ENCODE measurements around the gene CCDC6.

CCDC6 gene

GRCh38 chr10:59869594-59869940 is 36.8 kb downstream of the CCDC6 start:
- DNase-seq (ENCODE audit: extremely low spot score), result no peak
- CTCF ChIA-PET, result no interaction called here
- TF ChIP-seq BHLHE40 (IDR thresholded peaks at IDR 0.05; ENCODE audit: borderline replicate concordance) (no peak), FOXM1 (IDR thresholded peaks at IDR 0.05; ENCODE audit: borderline replicate concordance) (no peak), SUZ12 (IDR thresholded peaks at IDR 0.05) (no peak), ZNF384 (IDR thresholded peaks at IDR 0.05) (no peak), ELF4 (IDR thresholded peaks at IDR 0.05) (no peak), TARDBP (IDR thresholded peaks at IDR 0.05) (no peak), NFRKB (IDR thresholded peaks at IDR 0.05) (no peak), CTBP1 (IDR thresholded peaks at IDR 0.05; ENCODE audit: borderline replicate concordance) (no peak), FOXA1 (IDR thresholded peaks at IDR 0.05) (no peak), SP1 (IDR thresholded peaks at IDR 0.05) (no peak), L3MBTL2 (conservative IDR thresholded peaks at IDR 0.05) (no peak), HDGF (IDR thresholded peaks at IDR 0.05; ENCODE audit: borderline replicate concordance) (no peak), LEF1 (IDR thresholded peaks at IDR 0.05; ENCODE audit: borderline replicate concordance) (no peak)
- TF ChIP-seq, protein P1, sequence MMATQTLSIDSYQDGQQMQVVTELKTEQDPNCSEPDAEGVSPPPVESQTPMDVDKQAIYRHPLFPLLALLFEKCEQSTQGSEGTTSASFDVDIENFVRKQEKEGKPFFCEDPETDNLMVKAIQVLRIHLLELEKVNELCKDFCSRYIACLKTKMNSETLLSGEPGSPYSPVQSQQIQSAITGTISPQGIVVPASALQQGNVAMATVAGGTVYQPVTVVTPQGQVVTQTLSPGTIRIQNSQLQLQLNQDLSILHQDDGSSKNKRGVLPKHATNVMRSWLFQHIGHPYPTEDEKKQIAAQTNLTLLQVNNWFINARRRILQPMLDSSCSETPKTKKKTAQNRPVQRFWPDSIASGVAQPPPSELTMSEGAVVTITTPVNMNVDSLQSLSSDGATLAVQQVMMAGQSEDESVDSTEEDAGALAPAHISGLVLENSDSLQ (IDR thresholded peaks at IDR 0.05), result no peak

DNA sequence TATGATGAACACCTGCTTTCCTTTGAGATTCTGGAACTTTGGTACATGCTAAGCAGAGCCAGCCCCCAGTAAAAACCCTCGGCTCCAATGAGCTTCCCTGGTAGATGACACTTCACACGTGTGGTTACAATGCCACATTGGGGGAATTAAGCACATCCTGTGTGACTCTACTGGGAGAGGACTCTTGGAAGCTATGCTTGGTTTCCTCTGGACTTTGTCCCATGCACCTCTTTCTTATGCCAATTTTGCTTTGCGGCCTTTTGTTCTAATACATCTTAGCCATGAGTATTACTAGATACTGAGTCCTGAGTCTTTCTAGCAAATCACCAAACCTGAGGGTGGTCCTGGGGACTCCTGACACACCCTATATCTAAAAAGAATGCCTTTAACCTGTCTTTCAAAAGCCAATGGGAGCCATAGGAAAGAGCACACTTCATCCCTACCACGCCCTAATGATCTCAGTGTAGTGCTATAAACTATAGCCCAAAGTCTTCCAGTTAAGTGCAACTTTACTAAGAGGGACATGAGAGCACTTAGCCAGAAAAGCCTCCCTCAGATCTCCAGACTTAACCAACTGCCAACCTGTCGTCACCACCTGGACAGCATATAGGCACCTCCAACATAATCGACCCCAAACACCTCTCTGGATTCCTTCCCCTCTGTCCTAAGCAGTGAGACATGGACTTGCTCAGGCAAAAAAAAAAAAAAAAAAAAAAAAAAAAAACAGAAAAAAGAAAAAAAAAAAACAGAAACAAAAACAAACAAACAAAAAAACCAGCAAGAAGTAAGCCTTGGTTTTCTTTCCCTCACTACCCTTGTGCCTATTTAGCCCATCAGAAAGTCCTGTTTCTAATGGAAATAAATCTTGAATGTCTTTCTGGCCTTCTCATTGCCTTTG is 37.4 kb downstream of the CCDC6 start:
- TF ChIP-seq NFRKB (IDR thresholded peaks at IDR 0.05) (no peak), ZNF384 (IDR thresholded peaks at IDR 0.05) (peak; percentile 48; the same call in 1 of the 2 replicates), ARNT (IDR thresholded peaks at IDR 0.05) (no peak), LEF1 (IDR thresholded peaks at IDR 0.05; ENCODE audit: borderline replicate concordance) (no peak), HDGF (IDR thresholded peaks at IDR 0.05; ENCODE audit: borderline replicate concordance) (no peak), BHLHE40 (IDR thresholded peaks at IDR 0.05; ENCODE audit: borderline replicate concordance) (no peak)
- CTCF ChIA-PET, result no interaction called here
- no peak for DNase-seq (ENCODE audit: extremely low spot score)
- POLR2A ChIA-PET, result interaction anchor here (2.5 kb wide), 1 partner anchor 37 kb away, joined by 8 read pairs; the partner anchor contains the start of gene CCDC6

More at GRCh38 chr10:59869594-59869940, 36.8 kb downstream of the CCDC6 start:
- POLR2A ChIA-PET, result interaction anchor here (2.5 kb wide), 1 partner anchor 36 kb away, joined by 8 read pairs; the partner anchor contains the start of gene CCDC6

GRCh38 chr10:59867590-59867989 is 38.8 kb downstream of the CCDC6 start:
- ChIA-PET CTCF (no interaction called here), POLR2A (no interaction called here)
- TF ChIP-seq FOXM1 (IDR thresholded peaks at IDR 0.05; ENCODE audit: borderline replicate concordance), result no peak
- TF ChIP-seq NFRKB (IDR thresholded peaks at IDR 0.05), result no peak
- TF ChIP-seq SP1 (IDR thresholded peaks at IDR 0.05), result no peak
- TF ChIP-seq ARNT (IDR thresholded peaks at IDR 0.05), result no peak
- TF ChIP-seq CTBP1 (IDR thresholded peaks at IDR 0.05; ENCODE audit: borderline replicate concordance), result no peak
- TF ChIP-seq SUZ12 (IDR thresholded peaks at IDR 0.05), result no peak
- no peak for TF ChIP-seq HDGF (IDR thresholded peaks at IDR 0.05; ENCODE audit: borderline replicate concordance)
- TF ChIP-seq, protein P1 (IDR thresholded peaks at IDR 0.05), result no peak
- no peak for TF ChIP-seq ELF4 (IDR thresholded peaks at IDR 0.05)
- no peak for TF ChIP-seq ZNF384 (IDR thresholded peaks at IDR 0.05)
- no peak for TF ChIP-seq TARDBP (IDR thresholded peaks at IDR 0.05)
- TF ChIP-seq BHLHE40 (IDR thresholded peaks at IDR 0.05; ENCODE audit: borderline replicate concordance), result no peak
- TF ChIP-seq FOXA1 (IDR thresholded peaks at IDR 0.05), result no peak
- no peak for TF ChIP-seq FOXK2 (IDR thresholded peaks at IDR 0.05)
- TF ChIP-seq LEF1 (IDR thresholded peaks at IDR 0.05; ENCODE audit: borderline replicate concordance), result no peak
- TF ChIP-seq L3MBTL2 (conservative IDR thresholded peaks at IDR 0.05), result no peak
- DNase-seq (ENCODE audit: extremely low spot score), result no peak

- TF ChIP-seq NFRKB (IDR thresholded peaks at IDR 0.05), result no peak
- TF ChIP-seq TARDBP (IDR thresholded peaks at IDR 0.05), result no peak
- TF ChIP-seq ARNT (IDR thresholded peaks at IDR 0.05), result no peak
- TF ChIP-seq ELF4 (IDR thresholded peaks at IDR 0.05), result no peak
- no peak for TF ChIP-seq BHLHE40 (IDR thresholded peaks at IDR 0.05; ENCODE audit: borderline replicate concordance)
- TF ChIP-seq LEF1 (IDR thresholded peaks at IDR 0.05; ENCODE audit: borderline replicate concordance), result no peak
- TF ChIP-seq FOXA1 (IDR thresholded peaks at IDR 0.05), result no peak
- TF ChIP-seq SP1 (IDR thresholded peaks at IDR 0.05), result no peak
- TF ChIP-seq CTBP1 (IDR thresholded peaks at IDR 0.05; ENCODE audit: borderline replicate concordance), result no peak
- TF ChIP-seq FOXK2 (IDR thresholded peaks at IDR 0.05), result no peak
- no peak for TF ChIP-seq HDGF (IDR thresholded peaks at IDR 0.05; ENCODE audit: borderline replicate concordance)
- TF ChIP-seq FOXM1 (IDR thresholded peaks at IDR 0.05; ENCODE audit: borderline replicate concordance), result no peak
- TF ChIP-seq SUZ12 (IDR thresholded peaks at IDR 0.05), result no peak
- TF ChIP-seq, protein P1 (IDR thresholded peaks at IDR 0.05), result no peak
- ChIA-PET CTCF (interaction anchor here (0.6 to 1.9 kb wide), 5 partner anchors 8 to 163 kb away, joined by 4 to 5 read pairs (median 5); partner anchors contain the start of gene CCDC6), POLR2A (interaction anchor here (2.6 kb wide), 1 partner anchor 42 kb away, joined by 16 read pairs; the partner anchor contains the start of gene CCDC6)
- no peak for DNase-seq (ENCODE audit: extremely low spot score)
Measured at GRCh38 chr10:59865101-59865500, 41.3 kb downstream of the CCDC6 start.

GRCh38 chr10:59864141-59864962 is 42.0 kb downstream of the CCDC6 start:
- ChIA-PET POLR2A (interaction anchor here (0.8 to 2.6 kb wide), 2 partner anchors 43 to 44 kb away, joined by 3 to 16 read pairs; partner anchors contain the start of gene CCDC6), CTCF (interaction anchor here (0.6 to 1.9 kb wide), 5 partner anchors 9 to 1584 kb away, joined by 4 to 5 read pairs (median 5); no protein-coding TSS in a partner anchor)
- no peak for TF ChIP-seq FOXA1 (IDR thresholded peaks at IDR 0.05)
- no peak for TF ChIP-seq TARDBP (IDR thresholded peaks at IDR 0.05)
- no peak for TF ChIP-seq CTBP1 (IDR thresholded peaks at IDR 0.05; ENCODE audit: borderline replicate concordance)
- TF ChIP-seq NFRKB (IDR thresholded peaks at IDR 0.05), result no peak
- TF ChIP-seq, protein P1 (IDR thresholded peaks at IDR 0.05), result no peak
- no peak for TF ChIP-seq FOXK2 (IDR thresholded peaks at IDR 0.05)
- no peak for TF ChIP-seq LEF1 (IDR thresholded peaks at IDR 0.05; ENCODE audit: borderline replicate concordance)
- no peak for TF ChIP-seq L3MBTL2 (conservative IDR thresholded peaks at IDR 0.05)
- TF ChIP-seq SUZ12 (IDR thresholded peaks at IDR 0.05), result no peak
- TF ChIP-seq HDGF (IDR thresholded peaks at IDR 0.05; ENCODE audit: borderline replicate concordance), result no peak
- no peak for TF ChIP-seq SP1 (IDR thresholded peaks at IDR 0.05)
- TF ChIP-seq ARNT (IDR thresholded peaks at IDR 0.05), result no peak
- TF ChIP-seq FOXM1 (IDR thresholded peaks at IDR 0.05; ENCODE audit: borderline replicate concordance), result no peak
- TF ChIP-seq ELF4 (IDR thresholded peaks at IDR 0.05), result no peak
- no peak for TF ChIP-seq ZNF384 (IDR thresholded peaks at IDR 0.05)
- TF ChIP-seq BHLHE40 (IDR thresholded peaks at IDR 0.05; ENCODE audit: borderline replicate concordance), result no peak
- no peak for DNase-seq (ENCODE audit: extremely low spot score)

Data from HEK293T (cell line).